ENCODE results near the gene RNF11. TPM values are rescaled to one million over a fixed set of nuclear protein-coding genes. Genes with fewer than 3 reads are reported as not detected.

RNF11 gene
- total RNA-seq, 1 donor = 199 TPM

DNA sequence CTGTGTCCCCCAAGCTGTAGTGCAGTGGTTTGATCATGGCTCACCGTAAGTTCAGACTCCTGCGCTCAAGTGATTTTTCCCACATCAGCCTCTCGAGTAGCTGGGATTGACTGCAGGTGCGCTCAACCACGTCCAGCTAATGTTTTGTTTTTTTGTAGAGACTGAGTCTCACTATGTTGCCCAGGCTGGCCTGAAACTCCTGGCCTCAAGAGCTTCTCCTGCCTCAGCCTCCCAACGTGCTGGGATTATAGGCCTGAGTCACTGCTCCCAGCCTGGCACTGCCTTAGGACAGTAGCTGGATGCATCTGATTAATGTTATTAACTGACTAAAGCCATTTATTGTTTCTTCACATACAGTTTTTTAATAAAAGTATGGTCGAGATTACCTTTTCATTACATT, 40.2 kb downstream of the RNF11 start:
- H2AFZ ChIP-seq (ENCODE audit: low read length) = no peak overlapping the region
- TF ChIP-seq, protein P1, sequence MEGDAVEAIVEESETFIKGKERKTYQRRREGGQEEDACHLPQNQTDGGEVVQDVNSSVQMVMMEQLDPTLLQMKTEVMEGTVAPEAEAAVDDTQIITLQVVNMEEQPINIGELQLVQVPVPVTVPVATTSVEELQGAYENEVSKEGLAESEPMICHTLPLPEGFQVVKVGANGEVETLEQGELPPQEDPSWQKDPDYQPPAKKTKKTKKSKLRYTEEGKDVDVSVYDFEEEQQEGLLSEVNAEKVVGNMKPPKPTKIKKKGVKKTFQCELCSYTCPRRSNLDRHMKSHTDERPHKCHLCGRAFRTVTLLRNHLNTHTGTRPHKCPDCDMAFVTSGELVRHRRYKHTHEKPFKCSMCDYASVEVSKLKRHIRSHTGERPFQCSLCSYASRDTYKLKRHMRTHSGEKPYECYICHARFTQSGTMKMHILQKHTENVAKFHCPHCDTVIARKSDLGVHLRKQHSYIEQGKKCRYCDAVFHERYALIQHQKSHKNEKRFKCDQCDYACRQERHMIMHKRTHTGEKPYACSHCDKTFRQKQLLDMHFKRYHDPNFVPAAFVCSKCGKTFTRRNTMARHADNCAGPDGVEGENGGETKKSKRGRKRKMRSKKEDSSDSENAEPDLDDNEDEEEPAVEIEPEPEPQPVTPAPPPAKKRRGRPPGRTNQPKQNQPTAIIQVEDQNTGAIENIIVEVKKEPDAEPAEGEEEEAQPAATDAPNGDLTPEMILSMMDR (IDR thresholded peaks at IDR 0.05; ENCODE audit: extremely low read depth, low read depth, low read length) = no peak
- H3K27me3 ChIP-seq (ENCODE audit: insufficient read depth, low read length) = no peaks in the 10 kb centered on the region
- no peak for DNase-seq (ENCODE audit: insufficient read length, low spot score, missing footprints)
- peaks cover 25% of the 10 kb centered on the region for H3K79me2 ChIP-seq (ENCODE audit: insufficient read depth, low read length)
- peaks cover 6% of the 10 kb centered on the region for H3K4me1 ChIP-seq (ENCODE audit: insufficient read depth, low read length)
- H4K20me1 ChIP-seq (ENCODE audit: insufficient read depth, low read length) = no peaks in the 10 kb centered on the region
- H3K9me3 ChIP-seq (ENCODE audit: low read depth, low read length) = no peaks in the 10 kb centered on the region
- H3K36me3 ChIP-seq (ENCODE audit: insufficient read depth, low read length) = peaks cover 29% of the 10 kb centered on the region
- H3K27ac ChIP-seq (ENCODE audit: low read depth, low read length) = no peak overlapping the region
- H3K4me3 ChIP-seq (ENCODE audit: insufficient read depth, low read length) = no peak overlapping the region
- H3K4me2 ChIP-seq (ENCODE audit: insufficient read depth, low read length) = no peak overlapping the region

GRCh38 chr1:51280321-51280978, 44.4 kb downstream of the RNF11 start:
- peaks cover 9% of the 10 kb centered on the region for H3K4me1 ChIP-seq (ENCODE audit: insufficient read depth, low read length)

DNA sequence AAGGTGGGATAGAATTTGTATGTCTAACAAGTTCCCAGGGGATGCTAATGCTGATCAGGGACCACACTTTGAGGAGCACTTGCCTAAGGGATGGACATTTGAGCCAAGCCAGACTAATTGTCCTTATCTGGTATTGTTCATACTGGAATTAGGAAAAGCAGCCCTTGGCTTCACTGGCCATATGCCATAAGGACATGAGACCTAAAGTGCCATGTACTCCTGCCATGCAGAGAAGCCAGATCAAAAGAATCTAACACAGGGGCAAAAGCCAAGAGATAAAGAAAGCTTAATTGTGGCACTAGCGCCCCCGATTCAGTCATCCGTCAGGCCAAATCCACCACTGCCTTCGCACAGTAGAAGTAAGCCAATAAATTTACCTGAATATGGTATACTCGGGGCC, 45.7 kb downstream of the RNF11 start:
- TF ChIP-seq, protein P1 (IDR thresholded peaks at IDR 0.05; ENCODE audit: extremely low read depth, low read depth, low read length) = no peak
- no peak for DNase-seq (ENCODE audit: insufficient read length, low spot score, missing footprints)
- H3K79me2 ChIP-seq (ENCODE audit: insufficient read depth, low read length) = peaks cover under 1% of the 10 kb centered on the region
- H4K20me1 ChIP-seq (ENCODE audit: insufficient read depth, low read length) = peaks cover 4% of the 10 kb centered on the region
- no peak overlapping the region for H3K4me3 ChIP-seq (ENCODE audit: insufficient read depth, low read length)
- H3K27me3 ChIP-seq (ENCODE audit: insufficient read depth, low read length) = no peaks in the 10 kb centered on the region
- H3K9me3 ChIP-seq (ENCODE audit: low read depth, low read length) = no peaks in the 10 kb centered on the region
- no peak overlapping the region for H3K4me2 ChIP-seq (ENCODE audit: insufficient read depth, low read length)
- no peak overlapping the region for H3K27ac ChIP-seq (ENCODE audit: low read depth, low read length)
- H2AFZ ChIP-seq (ENCODE audit: low read length) = no peak overlapping the region
- H3K4me1 ChIP-seq (ENCODE audit: insufficient read depth, low read length) = peaks cover 9% of the 10 kb centered on the region
- H3K36me3 ChIP-seq (ENCODE audit: insufficient read depth, low read length) = peaks cover 14% of the 10 kb centered on the region

More at GRCh38 chr1:51280321-51280978, 44.4 kb downstream of the RNF11 start:
- H3K9me3 ChIP-seq (ENCODE audit: low read depth, low read length) = no peaks in the 10 kb centered on the region
- H3K27ac ChIP-seq (ENCODE audit: low read depth, low read length) = no peak overlapping the region
- no peak overlapping the region for H3K4me2 ChIP-seq (ENCODE audit: insufficient read depth, low read length)
- H3K4me3 ChIP-seq (ENCODE audit: insufficient read depth, low read length) = no peak overlapping the region
- H4K20me1 ChIP-seq (ENCODE audit: insufficient read depth, low read length) = peaks cover 4% of the 10 kb centered on the region
- DNase-seq (ENCODE audit: insufficient read length, low spot score, missing footprints) = no peak
- H2AFZ ChIP-seq (ENCODE audit: low read length) = no peak overlapping the region
- peaks cover 19% of the 10 kb centered on the region for H3K36me3 ChIP-seq (ENCODE audit: insufficient read depth, low read length)
- TF ChIP-seq, protein P1 (IDR thresholded peaks at IDR 0.05; ENCODE audit: extremely low read depth, low read depth, low read length) = no peak
- no peaks in the 10 kb centered on the region for H3K27me3 ChIP-seq (ENCODE audit: insufficient read depth, low read length)
- H3K79me2 ChIP-seq (ENCODE audit: insufficient read depth, low read length) = peaks cover 5% of the 10 kb centered on the region

DNA sequence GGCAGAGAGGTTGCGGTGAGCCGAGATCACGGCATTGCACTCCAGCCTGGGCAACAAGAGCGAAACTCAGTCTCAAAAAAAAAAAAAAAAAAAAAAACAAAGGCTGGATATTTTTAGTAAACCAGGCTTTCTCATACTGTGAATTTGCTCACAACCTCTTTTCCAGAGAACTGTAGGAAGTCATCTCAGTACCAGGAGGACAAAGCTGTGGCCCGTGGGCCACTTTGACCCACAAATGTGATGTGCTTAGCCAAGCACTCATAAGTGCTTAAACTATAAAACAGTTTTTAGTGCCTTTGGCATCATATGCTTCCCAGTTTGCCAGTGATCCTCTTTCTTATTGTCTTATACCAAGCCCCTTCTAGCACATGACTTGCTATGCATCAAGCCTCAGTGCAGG, 46.5 kb downstream of the RNF11 start:
- Histone ChIP-seq H3K79me2 (ENCODE audit: insufficient read depth, low read length) (no peaks in the 10 kb centered on the region), H2AFZ (ENCODE audit: low read length) (no peak overlapping the region), H3K4me3 (ENCODE audit: insufficient read depth, low read length) (no peak overlapping the region), H3K36me3 (ENCODE audit: insufficient read depth, low read length) (peaks cover 9% of the 10 kb centered on the region), H3K27me3 (ENCODE audit: insufficient read depth, low read length) (no peaks in the 10 kb centered on the region), H3K4me2 (ENCODE audit: insufficient read depth, low read length) (no peak overlapping the region), H3K4me1 (ENCODE audit: insufficient read depth, low read length) (peaks cover 9% of the 10 kb centered on the region), H3K27ac (ENCODE audit: low read depth, low read length) (no peak overlapping the region), H3K9me3 (ENCODE audit: low read depth, low read length) (no peaks in the 10 kb centered on the region), H4K20me1 (ENCODE audit: insufficient read depth, low read length) (peaks cover 4% of the 10 kb centered on the region)
- no peak for DNase-seq (ENCODE audit: insufficient read length, low spot score, missing footprints)
- TF ChIP-seq, protein P1 (IDR thresholded peaks at IDR 0.05; ENCODE audit: extremely low read depth, low read depth, low read length) = no peak

All from osteoblast (primary cell).